Heart left ventricle (tissue), 16 donors: ENCODE measurements around the gene SNRPB. TPM values are rescaled to one million over a fixed set of nuclear protein-coding genes. Genes with fewer than 3 reads are reported as not detected.

Experiments
- ATAC-seq, 4 donors: fragments of 200-7000 bp; cut with Tn5 transposase; one replicate each; pipeline ENCODE4 v1.9.1; 2020 to 2022; ENCODE audit warnings: moderate library complexity in 4 of 4, mild to moderate bottlenecking in 3 of 4, moderate number of reproducible peaks in 1 of 4
- DNase-seq, 5 donors: peaks; one replicate each; pipeline ENCODE4 v3.0.0-alpha.2; 2020
- H3K27ac ChIP-seq, 12 donors: fragments of 200-600 bp; sonication (generic) in 4 of 12; one replicate each; pipeline versions ENCODE4 v1.5.0 to v1.8.0; 2016 to 2022; ENCODE audit warnings: mild to moderate bottlenecking in 2 of 12
- H3K27me3 ChIP-seq, 9 donors: fragments of 200-600 bp; sonication (generic) in 2 of 9; one replicate each; pipeline versions ENCODE4 v1.5.1 to v1.8.0; 2016 to 2022; ENCODE audit warnings: mild to moderate bottlenecking in 3 of 9
- H3K36me3 ChIP-seq, 9 donors: fragments of 200-600 bp; sonication (generic) in 2 of 9; one replicate each; pipeline versions ENCODE4 v1.5.0 to v1.8.0; 2018 to 2022; ENCODE audit warnings: mild to moderate bottlenecking in 2 of 9
- H3K4me1 ChIP-seq, 12 donors: fragments of 200-600 bp; sonication (generic) in 4 of 12; one replicate each; pipeline versions ENCODE4 v1.5.0 to v1.8.0; 2016 to 2022; ENCODE audit warnings: mild to moderate bottlenecking in 3 of 12
- H3K4me3 ChIP-seq, 12 donors: fragments of 200-600 bp; sonication (generic) in 4 of 12; one replicate each; pipeline versions ENCODE4 v1.5.0 to v1.8.0; 2017 to 2022; ENCODE audit warnings: mild to moderate bottlenecking in 9 of 12, moderate library complexity in 4 of 12
- H3K9me3 ChIP-seq, 12 donors: fragments of 200-600 bp; sonication (generic) in 4 of 12; one replicate each; pipeline versions ENCODE4 v1.5.0 to v1.8.0; 2016 to 2022; ENCODE audit warnings: mild to moderate bottlenecking in 1 of 12
- POLR2A ChIP-seq, 2 donors: fragments of 450-650 bp; IDR thresholded peaks; one replicate each; pipeline ENCODE4 v1.6.1; 2017; ENCODE audit warnings: antibody characterized with exemption in 2 of 2, mild to moderate bottlenecking in 2 of 2, moderate library complexity in 2 of 2
- WGBS, 4 donors: extraction: QIAGEN DNeasy Blood & Tissue Kit in 2 of 4; methylation state at CpG; one replicate each; pipeline versions ENCODE4 v1.1.5 to v1.1.7; 2013 to 2018; 5-methylcytosine and 5-hydroxymethylcytosine counted together
- intact Hi-C, 10 donors: fragments of 100-400 bp; cut with DNase I; formaldehyde crosslinking; loops; one replicate each; pipeline versions ENCODE4 v1.11.1 to v1.14.2; 2022
- long read RNA-seq, 3 donors: library from polyadenylated mRNA; unstranded; transcript quantifications; one replicate each; pipeline ENCODE4 v2.0.0, GENCODE V29; 2020 to 2021
- polyA plus RNA-seq, 2 donors: library from polyadenylated mRNA; stranded (reverse); fragments of 200-250 nt; gene quantifications; one replicate each; pipeline ENCODE4 v1.2.3, GENCODE V29; 2013
- total RNA-seq, 9 donors: library from RNA; depleted of rRNA in 2 of 9; stranded (reverse); fragments of >200 nt in 2 of 9; fragmentation: NEBNext Ultra II Directional in 3 of 9; extraction: Animal tissue kit (Norgen Biotek cat#: 25700) in 3 of 9; gene quantifications; one replicate each; pipeline versions ENCODE4 v1.1.0 to v1.2.4, GENCODE V29; 2016 to 2023
- TF ChIP-seq, protein P1 (sequence below), 12 donors: fragments of 200-600 bp; sonication (generic) in 4 of 12; IDR thresholded peaks; one replicate each; pipeline versions ENCODE4 v1.5.0 to v1.8.0; 2018 to 2022; ENCODE audit warnings: antibody characterized with exemption in 12 of 12, mild to moderate bottlenecking in 5 of 12
- donor health status: ischemic (EF 13 %, LVEDD 7.1; RV severe dilation, severe dysfunction).
- donor health status: healthy with polysubstance abuse.
- donor health status: DM: no; HTN: yes; CAD: no.
- donor health status: DM: no; HTN: no; CAD: no.
- donor health status: ischemic (EF 25% LVEDD 6.9; RV normal size, moderate dysfunction).
- donor health status: ischemic (EF 25% LVEDD 5.7; RV mildly dilated, moderate dysfunction).
- donor health status: healthy.
- donor health status: DM: yes; HTN: yes; CAD: no.
- donor health status: ischemic (EF 35%, LVEDD 5.7; RV mildly dilated, moderate dysfunction).
- donor health status: nonischemic (EF 11% LVEDD 7.7; RV severe dilation, severe dysfunction).
- donor health status: DM: yes; HTN: yes; CAD: no.
- donor health status: PGD.
- donor health status: ischemic (EF 29% LVEDD 5.4; RV normal size, mild dysfunction).
- donor health status: nonischemic (EF 23%, LVEDD 6.1; RV moderate dilation, normal function).

SNRPB gene
- total RNA-seq (100 to 1,000 TPM in 2 of 9 donors, 10 to 100 TPM in 7; 36.8 to 132 (median 75.5) TPM), polyA plus RNA-seq (100 to 1,000 TPM in 1 of 2 donors, 10 to 100 TPM in 1; 77.4 to 290 TPM)
- long read RNA-seq, donor 1, transcript SNRPB-201 (7 exons, 1,154 nt), result major isoform, 43 of 52 reads
- long read RNA-seq, donor 1, partial matches to known transcripts, result 5 of 52 reads
- long read RNA-seq, donor 1, other reads (novel, unspliced or antisense), result 1 of 52 reads
- long read RNA-seq, donor 2, transcript SNRPB-201 (7 exons, 1,154 nt), result major isoform, 113 of 144 reads
- long read RNA-seq, donor 2, transcript SNRPB-202 (7 exons, 1,008 nt), result minor isoform, 18 of 144 reads
- long read RNA-seq, donor 2, partial matches to known transcripts, result 3 of 144 reads
- long read RNA-seq, donor 2, other reads (novel, unspliced or antisense), result 10 of 144 reads
- long read RNA-seq, donor 3, transcript SNRPB-201 (7 exons, 1,154 nt), result major isoform, 46 of 66 reads
- long read RNA-seq, donor 3, transcript SNRPB-202 (7 exons, 1,008 nt), result minor isoform, 9 of 66 reads
- long read RNA-seq, donor 3, partial matches to known transcripts, result 3 of 66 reads
- long read RNA-seq, donor 3, other reads (novel, unspliced or antisense), result 8 of 66 reads

DNA sequence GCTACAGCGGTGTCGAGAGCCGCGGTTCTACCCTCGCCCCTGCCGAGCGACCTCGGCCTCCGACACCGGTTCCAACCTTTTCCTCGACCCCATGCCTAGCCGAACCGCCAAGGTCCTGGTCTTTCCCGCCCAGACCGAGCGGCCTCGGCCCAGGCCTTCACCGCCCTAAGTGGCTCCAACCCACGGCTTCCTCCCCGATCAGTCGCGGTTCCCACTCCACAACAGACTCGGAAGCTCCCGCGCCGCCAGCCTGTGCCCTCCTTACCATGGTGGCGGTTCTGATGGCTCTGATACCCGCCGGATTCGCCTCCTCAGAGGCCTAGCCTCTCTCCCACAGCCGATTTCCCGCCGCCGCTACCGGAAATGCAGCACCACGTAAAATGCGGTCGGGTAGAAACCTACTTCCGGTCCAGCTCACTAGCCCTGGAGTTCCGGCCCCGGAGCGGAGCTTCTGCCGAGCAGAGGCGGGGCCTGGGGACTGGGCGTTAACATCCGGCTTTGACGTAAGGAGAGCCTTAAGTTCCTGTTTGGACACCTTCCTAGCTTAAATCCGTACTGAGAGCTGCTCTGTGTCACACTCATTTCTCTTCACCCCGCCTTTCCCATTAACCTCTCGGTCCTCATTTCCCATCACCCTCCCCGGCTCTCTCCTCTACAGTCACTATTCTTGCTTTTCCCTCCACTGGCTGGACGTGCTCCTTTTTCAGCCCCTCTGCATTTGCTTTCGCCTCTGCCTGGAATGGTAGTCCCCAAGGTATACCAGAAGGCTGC is at the start of gene SNRPB:
TSS of gene SNRPB (minus strand) at position 367 of the 771 bp plus-strand sequence. CDS start at position 268, 99 bp downstream.
- 1% methylated on average over 32 to 53 of the region's 53 CpGs for WGBS, 4 donors
- ATAC-seq, result peak; percentile 98 to 99 (median 99)
- DNase-seq, result peak; percentile 96 to 97 (median 97)
- Histone ChIP-seq H3K27me3 (no peaks in the 10 kb centered on the region), H3K27ac (peak within 1 kb of the TSS; percentile 65 to 95 (median 92)), H3K36me3 (peaks cover under 1 to 34% (median 23%) of the 10 kb centered on the region in 9 donors), H3K4me3 (peak within 1 kb of the TSS; percentile 69 to 94 (median 76)), H3K4me1 (peaks cover 0 to 35% (median 16%) of the 10 kb centered on the region in 12 donors), H3K9me3 (no peaks in the 10 kb centered on the region)
- intact Hi-C loops, result loop anchor here in 5 of 10 donors (1.0 to 5.0 kb wide), 5 partner anchors 37 to 57 kb away; partner anchors contain the start of gene ZNF343 (in 4 of the 5)
- TF ChIP-seq, protein P1, sequence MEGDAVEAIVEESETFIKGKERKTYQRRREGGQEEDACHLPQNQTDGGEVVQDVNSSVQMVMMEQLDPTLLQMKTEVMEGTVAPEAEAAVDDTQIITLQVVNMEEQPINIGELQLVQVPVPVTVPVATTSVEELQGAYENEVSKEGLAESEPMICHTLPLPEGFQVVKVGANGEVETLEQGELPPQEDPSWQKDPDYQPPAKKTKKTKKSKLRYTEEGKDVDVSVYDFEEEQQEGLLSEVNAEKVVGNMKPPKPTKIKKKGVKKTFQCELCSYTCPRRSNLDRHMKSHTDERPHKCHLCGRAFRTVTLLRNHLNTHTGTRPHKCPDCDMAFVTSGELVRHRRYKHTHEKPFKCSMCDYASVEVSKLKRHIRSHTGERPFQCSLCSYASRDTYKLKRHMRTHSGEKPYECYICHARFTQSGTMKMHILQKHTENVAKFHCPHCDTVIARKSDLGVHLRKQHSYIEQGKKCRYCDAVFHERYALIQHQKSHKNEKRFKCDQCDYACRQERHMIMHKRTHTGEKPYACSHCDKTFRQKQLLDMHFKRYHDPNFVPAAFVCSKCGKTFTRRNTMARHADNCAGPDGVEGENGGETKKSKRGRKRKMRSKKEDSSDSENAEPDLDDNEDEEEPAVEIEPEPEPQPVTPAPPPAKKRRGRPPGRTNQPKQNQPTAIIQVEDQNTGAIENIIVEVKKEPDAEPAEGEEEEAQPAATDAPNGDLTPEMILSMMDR (IDR thresholded peaks at IDR 0.05), result no peak
- peak; percentile 81 to 97 for TF ChIP-seq POLR2A (IDR thresholded peaks at IDR 0.05)

DNA sequence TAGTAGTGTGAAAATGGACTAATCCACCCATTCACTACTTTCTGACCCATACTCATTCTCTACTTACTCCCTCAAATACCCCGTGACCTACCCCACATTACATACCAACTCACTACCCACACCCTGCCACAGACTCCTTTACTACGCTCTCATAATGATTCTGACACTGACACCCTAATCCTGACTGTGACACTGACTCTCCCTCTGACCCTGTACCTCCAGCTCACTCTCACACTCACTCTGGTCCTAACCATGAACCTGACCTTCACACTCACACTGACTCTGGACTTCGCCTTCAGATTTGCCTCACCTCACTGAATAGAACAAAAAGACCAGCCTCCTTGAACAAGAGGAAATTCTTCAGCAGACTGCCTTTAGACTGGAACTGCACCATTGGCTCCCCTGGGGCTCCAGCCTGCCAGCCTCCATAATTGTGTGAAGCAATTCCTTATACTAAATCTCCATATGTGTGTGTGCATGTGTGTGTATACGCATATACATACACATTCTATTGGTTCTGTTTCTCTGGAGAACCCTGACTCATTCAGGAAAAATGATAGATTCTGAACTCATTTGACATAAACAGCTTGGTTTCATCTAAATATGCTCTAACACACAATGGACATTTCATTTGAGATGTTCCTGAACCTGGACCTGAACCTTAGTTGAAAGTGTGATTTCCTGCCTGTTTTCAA is 48.7 kb upstream of the SNRPB start:
- intact Hi-C loops, result loop anchor here in 1 of 10 donors (5.0 kb wide), 1 partner anchor 128 kb away; no protein-coding TSS in a partner anchor
- TF ChIP-seq, protein P1 (IDR thresholded peaks at IDR 0.05), result no peak
- no peak for TF ChIP-seq POLR2A (IDR thresholded peaks at IDR 0.05)

DNA sequence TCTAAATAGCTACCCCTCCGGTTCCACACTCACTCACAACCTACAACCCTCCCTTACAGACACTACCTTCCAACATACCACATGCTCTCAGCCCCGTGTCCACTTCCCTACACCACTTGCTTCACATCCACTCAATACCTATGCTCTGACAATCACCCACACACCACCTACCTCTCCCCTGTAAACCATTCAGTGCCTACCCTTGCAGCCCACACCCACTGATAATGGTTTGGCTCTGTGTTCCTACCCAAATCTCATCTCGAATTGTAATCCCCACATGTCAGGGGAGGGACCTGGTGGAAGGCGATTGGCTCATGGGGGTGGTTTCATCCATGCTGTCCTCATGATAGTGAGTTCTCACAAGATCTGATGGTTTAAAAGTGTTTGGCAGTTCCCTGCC is 48.0 kb upstream of the SNRPB start:
- WGBS, 4 donors, result 74 to 86% (median 76%) methylated on average over 4 of the region's 4 CpGs
- no peak for ATAC-seq
- no peaks in the 10 kb centered on the region for H3K9me3 ChIP-seq

More for the DNA sequence above, 48.7 kb upstream of the SNRPB start:
- H3K36me3 ChIP-seq, result no peaks in the 10 kb centered on the region
- no peak overlapping the region for H3K27ac ChIP-seq
- H3K9me3 ChIP-seq, result no peaks in the 10 kb centered on the region
- peaks cover 0 to 36% (median 2%) of the 10 kb centered on the region in 12 donors for H3K4me1 ChIP-seq
- H3K4me3 ChIP-seq, result no peak overlapping the region
- H3K27me3 ChIP-seq, result no peaks in the 10 kb centered on the region
- DNase-seq (no peak), ATAC-seq (no peak)
- 90 to 97% (median 93%) methylated on average over 4 of the region's 4 CpGs for WGBS, 4 donors

More for the DNA sequence above, 48.0 kb upstream of the SNRPB start:
- Histone ChIP-seq H3K27me3 (no peaks in the 10 kb centered on the region), H3K27ac (no peak overlapping the region), H3K4me1 (peaks cover 0 to 32% (median 0%) of the 10 kb centered on the region in 12 donors), H3K4me3 (no peak overlapping the region), H3K36me3 (no peaks in the 10 kb centered on the region)
- TF ChIP-seq POLR2A (IDR thresholded peaks at IDR 0.05), result no peak
- TF ChIP-seq, protein P1 (IDR thresholded peaks at IDR 0.05), result no peak
- no peak for DNase-seq
- intact Hi-C loops, result loop anchor here in 1 of 10 donors (5.0 kb wide), 1 partner anchor 129 kb away; no protein-coding TSS in a partner anchor
